ENCODE measurements around the gene BRAT1.

DNA sequence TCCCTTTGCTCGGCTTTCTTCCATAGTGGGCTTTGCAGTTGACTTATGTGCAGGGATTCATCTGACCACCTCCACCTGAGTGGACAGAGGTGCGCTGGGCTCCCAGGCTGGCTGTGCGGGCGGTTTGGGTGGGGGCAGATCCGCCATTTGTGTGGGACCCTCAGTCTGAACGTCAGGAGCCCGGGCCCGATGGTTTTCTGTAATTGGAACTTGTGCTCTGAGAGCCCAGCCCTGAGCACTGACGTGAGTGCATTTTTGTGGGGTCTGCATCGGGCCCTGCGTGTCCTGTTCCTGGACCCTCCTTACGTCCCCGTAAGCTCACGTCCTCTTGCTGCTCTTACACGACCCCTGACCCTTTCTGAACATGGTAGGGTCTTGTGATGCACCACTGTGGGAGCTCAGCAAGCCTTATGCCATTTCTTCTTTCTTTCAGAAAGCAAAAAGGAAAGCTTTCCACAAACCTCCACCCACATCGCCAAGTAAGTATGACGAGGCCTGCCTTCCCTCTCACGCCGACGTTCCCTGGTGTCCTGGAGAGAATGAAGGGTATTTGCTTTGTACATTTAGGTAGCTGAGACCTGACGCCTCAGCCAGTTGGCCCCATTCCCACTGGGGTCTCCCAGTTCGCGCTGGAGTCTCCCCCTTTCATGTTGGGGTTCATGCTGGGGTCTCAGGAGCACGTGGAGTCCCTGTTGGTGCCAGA is 13.3 kb upstream of the BRAT1 start:
- TF ChIP-seq EZH2 (IDR thresholded peaks at IDR 0.05) (no peak), POLR2AphosphoS5 (IDR thresholded peaks at IDR 0.05; ENCODE audit: borderline replicate concordance, low read depth, low read length) (no peak), FOXP2 (optimal IDR thresholded peaks at IDR 0.05; ENCODE audit: control extremely low read depth, extremely low read length, insufficient read depth) (no peak)
